SIG-M5 (cell line): ENCODE measurements around the gene PPFIA4.

Experiments used
- DNase-seq: peaks from one replicate; lab custom pipeline; 2025; lab: John Stamatoyannopoulos, UW

Gene PPFIA4

GRCh38 chr1:203099805-203100515, 73.7 kb downstream of the PPFIA4 start:
- no peak for DNase-seq

GRCh38 chr1:203100516-203100869, 74.2 kb downstream of the PPFIA4 start:
- no peak for DNase-seq

GRCh38 chr1:203101813-203102634, 75.7 kb downstream of the PPFIA4 start:
- no peak for DNase-seq

GRCh38 chr1:203103216-203103615, 76.9 kb downstream of the PPFIA4 start:
- DNase-seq = no peak

- no peak for DNase-seq
These were observed 77.7 kb downstream of the PPFIA4 start for GRCh38 chr1:203103829-203104495.

GRCh38 chr1:203104789-203105390, 78.6 kb downstream of the PPFIA4 start:
- no peak for DNase-seq

GRCh38 chr1:203112475-203112874, 86.2 kb downstream of the PPFIA4 start:
- DNase-seq = no peak

- no peak for DNase-seq
These were observed 87.0 kb downstream of the PPFIA4 start for GRCh38 chr1:203113308-203113707.

- no peak for DNase-seq
These were observed 87.9 kb downstream of the PPFIA4 start for GRCh38 chr1:203114202-203114601.

GRCh38 chr1:203116091-203116820, 90.0 kb downstream of the PPFIA4 start:
- DNase-seq = no peak

- DNase-seq = no peak
These were observed 91.6 kb downstream of the PPFIA4 start for GRCh38 chr1:203117611-203118575.

- no peak for DNase-seq
These were observed 94.2 kb downstream of the PPFIA4 start for GRCh38 chr1:203120325-203121153.

- DNase-seq = no peak
These were observed 95.1 kb downstream of the PPFIA4 start for GRCh38 chr1:203121186-203122015.

- no peak for DNase-seq
These were observed 95.9 kb downstream of the PPFIA4 start for GRCh38 chr1:203122159-203122558.

GRCh38 chr1:203124011-203124410, 97.7 kb downstream of the PPFIA4 start:
- no peak for DNase-seq

- DNase-seq = no peak
These were observed 98.4 kb downstream of the PPFIA4 start for GRCh38 chr1:203124546-203125317.

- no peak for DNase-seq
These were observed 100.0 kb downstream of the PPFIA4 start for GRCh38 chr1:203126151-203126865.
